ENCODE results near the gene GJA4.

GRCh38 chr1:34777519-34778321 lies 15.1 kb upstream of the GJA4 start:
- TF ChIP-seq CTCF (IDR thresholded peaks at IDR 0.05) (no peak), EP300 (IDR thresholded peaks at IDR 0.05; ENCODE audit: borderline replicate concordance in 1 of 2, low read depth in 1 of 2, low read length in 1 of 2) (no peak)
